Neural cell (in vitro differentiated cells): ENCODE measurements around the gene GPR157. TPM values are rescaled to one million over a fixed set of nuclear protein-coding genes. Genes with fewer than 3 reads are reported as not detected.

Experiments
- H2AFZ ChIP-seq: fragments of 200-600, 300-800 bp; sonication (generic), shearing (Covaris generic); 2 replicates; pipeline ENCODE4 v1.6.0; 2014; ENCODE audit warnings: low read depth, mild to moderate bottlenecking, antibody characterized with exemption, low read length, moderate library complexity
- H3F3A ChIP-seq: fragments of 200-600 bp; shearing (Covaris generic); 2 replicates; pipeline ENCODE4 v1.6.1; 2016; ENCODE audit warnings: mild to moderate bottlenecking, moderate library complexity, mixed read lengths, antibody characterized with exemption, low read length; ENCODE audit not compliant: insufficient read depth, poor library complexity, severe bottlenecking
- H3K27ac ChIP-seq: fragments of 200-600, 300-800 bp; sonication (generic), shearing (Covaris generic); 2 replicates; pipeline ENCODE4 v1.5.1; 2014; ENCODE audit warnings: mild to moderate bottlenecking, low read length, moderate library complexity
- H3K27me3 ChIP-seq: fragments of 300-800, 200-600 bp; sonication (generic), shearing (Covaris generic); 2 replicates; pipeline ENCODE4 v1.6.0; 2014; ENCODE audit warnings: mild to moderate bottlenecking, low read depth, low read length, moderate library complexity; ENCODE audit not compliant: insufficient read depth
- H3K36me3 ChIP-seq: fragments of 300-800, 200-600 bp; sonication (generic), shearing (Covaris generic); 2 replicates; pipeline ENCODE4 v1.5.1; 2014; ENCODE audit warnings: mild to moderate bottlenecking, antibody characterized with exemption, low read length, moderate library complexity; ENCODE audit not compliant: insufficient read depth
- H3K4me2 ChIP-seq: fragments of 300-800, 200-600 bp; sonication (generic), shearing (Covaris generic); 2 replicates; pipeline ENCODE4 v1.6.0; 2014; ENCODE audit warnings: mild to moderate bottlenecking, low read length
- H3K4me3 ChIP-seq: fragments of 300-800, 200-600 bp; sonication (generic), shearing (Covaris generic); 2 replicates; pipeline ENCODE4 v1.5.1; 2014; ENCODE audit warnings: mild to moderate bottlenecking, low read length, moderate library complexity
- H3K79me2 ChIP-seq: fragments of 200-600 bp; shearing (Covaris generic); replicated peaks from 2 replicates; pipeline ENCODE4 v1.6.0; 2014; ENCODE audit warnings: mild to moderate bottlenecking, low read length, moderate library complexity; ENCODE audit not compliant: insufficient read depth
- H3K9ac ChIP-seq: fragments of 300-800, 200-600 bp; sonication (generic), shearing (Covaris generic); 2 replicates; pipeline ENCODE4 v1.6.1; 2016; ENCODE audit warnings: mild to moderate bottlenecking, low read length, mixed read lengths
- H3K9me2 ChIP-seq: fragments of 200-600 bp; shearing (Covaris generic); 2 replicates; pipeline ENCODE4 v1.6.1; 2016; ENCODE audit warnings: mild to moderate bottlenecking, low read length, mixed read lengths; ENCODE audit not compliant: insufficient read depth
- H3K9me3 ChIP-seq: fragments of 200-600, 300-800 bp; sonication (generic), shearing (Covaris generic); 2 replicates; pipeline ENCODE4 v1.6.1; 2016; ENCODE audit warnings: mild to moderate bottlenecking, mixed run types, low read length, moderate library complexity, mixed read lengths
- H4K20me1 ChIP-seq: fragments of 200-600 bp; shearing (Covaris generic); 2 replicates; pipeline ENCODE4 v1.6.1; 2016; ENCODE audit warnings: mild to moderate bottlenecking, mixed run types; ENCODE audit not compliant: insufficient read depth
- CTCF ChIP-seq: fragments of 450-650 bp; IDR thresholded peaks from 2 replicates; pipeline ENCODE4 v1.5.1; 2014; ENCODE audit warnings: antibody characterized with exemption, mild to moderate bottlenecking, moderate library complexity; ENCODE audit not compliant: poor library complexity, severe bottlenecking
- EP300 ChIP-seq: fragments of 450-650 bp; conservative IDR thresholded peaks from 2 replicates; pipeline ENCODE4 v1.6.1; 2014; ENCODE audit warnings: antibody characterized with exemption, mild to moderate bottlenecking, moderate library complexity; ENCODE audit not compliant: poor library complexity, severe bottlenecking
- EZH2 ChIP-seq: fragments of 200-600, 300-800 bp; shearing (Covaris generic), sonication (generic); IDR thresholded peaks from 2 replicates; pipeline ENCODE4 v1.6.1; 2014; ENCODE audit warnings: antibody characterized with exemption, low read length, borderline replicate concordance, mild to moderate bottlenecking; ENCODE audit not compliant: insufficient read depth, poor library complexity, severe bottlenecking
- MXI1 ChIP-seq: fragments of 450-650 bp; conservative IDR thresholded peaks from 2 replicates; pipeline ENCODE4 v1.6.1; 2014; ENCODE audit warnings: antibody characterized with exemption, mild to moderate bottlenecking; ENCODE audit not compliant: poor library complexity, severe bottlenecking
- POLR2AphosphoS5 ChIP-seq: IDR thresholded peaks from 2 replicates; pipeline ENCODE4 v1.6.1; 2012
- RAD21 ChIP-seq: fragments of 450-650 bp; conservative IDR thresholded peaks from 2 replicates; pipeline ENCODE4 v1.6.1; 2014; ENCODE audit warnings: antibody characterized with exemption, mild to moderate bottlenecking, moderate library complexity
- REST ChIP-seq: IDR thresholded peaks from 2 replicates; pipeline ENCODE4 v1.6.1; 2012; ENCODE audit warnings: borderline replicate concordance
- SMC3 ChIP-seq: fragments of 450-650 bp; conservative IDR thresholded peaks from 2 replicates; pipeline ENCODE4 v1.6.1; 2014; ENCODE audit warnings: antibody characterized with exemption, mild to moderate bottlenecking, moderate library complexity; ENCODE audit not compliant: poor library complexity
- TAF1 ChIP-seq: IDR thresholded peaks from 2 replicates; pipeline ENCODE4 v1.6.1; 2012; ENCODE audit warnings: low read depth
- polyA plus RNA-seq: library from polyadenylated mRNA; depleted of rRNA; stranded (reverse); fragments of >200 nt; gene quantifications from 2 replicates; pipeline ENCODE4 v1.2.3, GENCODE V29; 2014

Gene GPR157
- polyA plus RNA-seq, 1 donor from 2014 or later, result not detected

- TF ChIP-seq SMC3 (no peak), POLR2AphosphoS5 (no peak), MXI1 (no peak), REST (no peak), EZH2 (no peak), CTCF (no peak), TAF1 (no peak), EP300 (no peak), RAD21 (no peak)
- H3K36me3 ChIP-seq, result no peaks in the 10 kb centered on the region
Measured at GRCh38 chr1:9087411-9088125, 41.3 kb downstream of the GPR157 start.

GRCh38 chr1:9086796-9087195, 42.1 kb downstream of the GPR157 start:
- Histone ChIP-seq H3K4me3 (no peak overlapping the region), H3K27me3 (no peaks in the 10 kb centered on the region), H3K79me2 (no peaks in the 10 kb centered on the region), H3F3A (no peaks in the 10 kb centered on the region), H4K20me1 (no peaks in the 10 kb centered on the region), H3K36me3 (no peaks in the 10 kb centered on the region), H3K9me2 (no peaks in the 10 kb centered on the region), H3K4me2 (no peak overlapping the region), H2AFZ (no peak overlapping the region), H3K9ac (no peak overlapping the region), H3K9me3 (no peaks in the 10 kb centered on the region), H3K27ac (no peak overlapping the region)
- no peak for TF ChIP-seq EP300
- TF ChIP-seq REST, result no peak
- TF ChIP-seq MXI1, result no peak
- TF ChIP-seq TAF1, result no peak
- no peak for TF ChIP-seq CTCF
- TF ChIP-seq RAD21, result no peak

More at GRCh38 chr1:9087411-9088125, 41.3 kb downstream of the GPR157 start:
- Histone ChIP-seq H3F3A (no peaks in the 10 kb centered on the region), H3K9me3 (no peaks in the 10 kb centered on the region), H3K27ac (no peak overlapping the region), H4K20me1 (no peaks in the 10 kb centered on the region), H3K4me2 (no peak overlapping the region), H3K79me2 (no peaks in the 10 kb centered on the region), H3K27me3 (no peaks in the 10 kb centered on the region), H2AFZ (no peak overlapping the region), H3K4me3 (no peak overlapping the region), H3K9ac (no peak overlapping the region), H3K9me2 (no peaks in the 10 kb centered on the region)
